Raji (cell line): ENCODE results near the gene BBLN.

Source experiments
- POLR2A ChIP-seq: IDR thresholded peaks from 2 replicates; pipeline ENCODE4 v1.6.1; 2011; ENCODE audit warnings: low read depth, low read length, control low read depth; ENCODE audit not compliant: insufficient read depth

BBLN gene

GRCh38 chr9:128151309-128152132 is 8.5 kb upstream of the BBLN start:
- no peak for TF ChIP-seq POLR2A

DNA sequence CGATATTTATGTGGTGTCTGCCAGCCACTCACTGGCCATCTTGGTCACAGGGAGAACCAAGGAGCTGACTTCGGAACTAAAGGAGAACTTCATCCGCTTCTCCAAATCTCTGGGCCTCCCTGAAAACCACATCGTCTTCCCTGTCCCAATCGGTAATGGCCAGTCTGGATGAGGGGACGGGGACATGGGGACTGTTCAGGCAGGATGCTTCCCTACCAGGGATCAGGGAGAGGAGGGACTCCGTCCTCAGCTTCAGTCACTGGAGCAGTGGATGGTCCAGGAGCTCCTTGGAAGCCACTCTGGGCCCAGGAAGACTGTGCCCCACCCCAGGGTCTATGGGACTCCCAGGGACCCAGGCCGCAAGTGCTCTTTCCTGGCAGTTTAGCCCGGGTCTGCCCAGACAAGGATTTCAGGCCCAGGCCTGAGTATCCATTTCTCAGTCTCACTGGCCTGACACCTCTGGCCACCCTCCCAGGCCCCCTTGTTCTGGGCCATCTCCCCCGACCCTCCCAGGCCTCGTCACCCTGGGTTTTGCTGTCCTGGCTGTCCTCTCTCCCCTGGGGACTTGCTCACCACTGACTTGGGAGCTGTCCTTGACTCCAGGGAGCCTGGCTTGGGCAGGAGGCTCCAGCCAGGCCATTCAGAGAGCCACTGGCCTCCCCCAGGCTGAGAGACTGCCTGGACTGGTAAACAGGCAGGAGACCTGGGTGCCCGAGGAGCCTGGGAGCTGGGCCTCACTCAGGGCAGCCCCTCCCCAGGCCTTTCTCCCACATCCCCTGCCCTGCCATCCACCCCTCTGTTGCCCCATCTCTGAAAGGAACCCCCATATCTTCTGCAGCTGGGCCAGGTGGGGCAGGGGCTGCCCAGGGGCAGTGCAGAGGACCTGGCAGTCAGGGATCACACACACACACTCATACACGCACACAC is 7.7 kb upstream of the BBLN start:
- TF ChIP-seq POLR2A, result no peak

DNA sequence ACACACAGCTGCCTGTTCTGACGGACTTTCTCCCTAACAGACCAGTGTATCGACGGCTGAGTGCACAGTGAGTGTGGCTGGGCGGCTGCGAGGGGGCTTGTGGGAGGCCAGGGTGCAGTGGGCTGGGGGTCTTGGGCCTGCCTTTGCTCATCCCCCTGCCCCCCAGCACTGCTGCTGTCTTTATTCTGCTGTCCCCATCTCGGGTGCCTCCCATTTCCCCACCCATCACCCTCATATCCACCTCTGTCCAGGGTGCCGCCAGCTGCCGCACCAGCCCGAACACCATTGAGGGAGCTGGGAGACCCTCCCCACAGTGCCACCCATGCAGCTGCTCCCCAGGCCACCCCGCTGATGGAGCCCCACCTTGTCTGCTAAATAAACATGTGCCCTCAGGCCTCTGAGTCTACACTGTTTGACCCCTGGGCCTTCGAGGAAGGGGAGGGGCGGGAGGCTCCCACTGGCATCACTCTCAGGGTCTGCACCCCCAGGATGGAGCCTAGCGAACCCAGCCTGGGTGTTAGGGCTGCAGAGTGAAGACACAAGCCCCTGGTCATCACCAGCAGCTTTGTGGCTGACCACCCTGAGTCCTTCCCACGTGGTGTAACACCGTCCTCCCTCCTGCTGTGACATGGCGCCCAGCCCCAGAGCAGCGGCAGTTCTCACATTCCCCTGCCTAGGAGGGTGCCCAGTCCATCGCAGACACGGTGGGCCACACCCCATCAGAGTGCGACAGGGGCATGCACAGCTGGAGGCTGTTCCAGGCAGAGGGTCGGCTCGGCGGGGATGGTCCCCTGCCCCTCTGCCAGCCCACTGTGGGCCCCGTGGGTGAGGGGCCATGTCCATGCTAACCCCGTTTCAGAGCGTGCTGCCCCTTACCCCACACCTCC is 6.8 kb upstream of the BBLN start:
- TF ChIP-seq POLR2A, result no peak

DNA sequence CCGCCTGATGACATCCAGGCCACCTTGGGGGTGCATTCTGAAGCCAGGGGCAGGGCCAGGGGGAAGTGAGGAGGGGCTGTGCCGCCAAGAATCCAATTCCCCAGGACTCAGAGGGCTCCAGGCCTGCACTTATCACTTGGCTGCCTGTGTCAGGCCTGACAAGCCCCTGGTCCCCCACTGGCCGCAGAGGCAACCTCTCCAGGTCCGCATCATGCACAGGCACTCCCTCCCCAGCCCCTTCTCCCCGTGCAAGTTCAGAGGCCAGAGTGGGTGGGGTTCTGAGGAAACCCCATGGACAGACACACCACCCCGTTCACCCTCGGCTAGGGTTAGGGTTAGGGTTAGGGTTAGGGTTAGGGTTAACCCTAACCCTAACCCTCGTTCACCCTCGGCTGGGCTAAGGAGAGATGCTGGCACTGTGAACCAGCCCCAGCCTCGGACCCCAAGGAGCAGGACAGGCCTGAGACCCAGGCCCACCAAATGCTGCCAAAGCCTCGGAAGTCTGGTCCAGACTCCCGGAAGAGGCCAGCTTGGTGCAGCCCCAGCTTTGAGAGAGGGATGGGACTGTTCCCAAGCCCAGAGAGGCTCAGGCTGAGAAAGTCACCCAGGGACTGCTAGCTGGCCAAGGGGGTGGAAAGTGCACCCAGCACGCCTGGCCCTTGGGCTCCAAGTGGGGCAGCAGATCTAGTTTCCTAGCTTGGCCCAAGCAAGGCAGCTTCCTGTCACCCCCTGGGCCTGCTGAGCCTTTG is 5.9 kb upstream of the BBLN start:
- TF ChIP-seq POLR2A, result no peak

GRCh38 chr9:128155736-128156500 is 4.1 kb upstream of the BBLN start:
- no peak for TF ChIP-seq POLR2A

- TF ChIP-seq POLR2A, result no peak
These were observed 612 bp upstream of the BBLN start for GRCh38 chr9:128159522-128159783.

GRCh38 chr9:128160603-128160987 is 530 bp downstream of the BBLN start:
- no peak for TF ChIP-seq POLR2A

DNA sequence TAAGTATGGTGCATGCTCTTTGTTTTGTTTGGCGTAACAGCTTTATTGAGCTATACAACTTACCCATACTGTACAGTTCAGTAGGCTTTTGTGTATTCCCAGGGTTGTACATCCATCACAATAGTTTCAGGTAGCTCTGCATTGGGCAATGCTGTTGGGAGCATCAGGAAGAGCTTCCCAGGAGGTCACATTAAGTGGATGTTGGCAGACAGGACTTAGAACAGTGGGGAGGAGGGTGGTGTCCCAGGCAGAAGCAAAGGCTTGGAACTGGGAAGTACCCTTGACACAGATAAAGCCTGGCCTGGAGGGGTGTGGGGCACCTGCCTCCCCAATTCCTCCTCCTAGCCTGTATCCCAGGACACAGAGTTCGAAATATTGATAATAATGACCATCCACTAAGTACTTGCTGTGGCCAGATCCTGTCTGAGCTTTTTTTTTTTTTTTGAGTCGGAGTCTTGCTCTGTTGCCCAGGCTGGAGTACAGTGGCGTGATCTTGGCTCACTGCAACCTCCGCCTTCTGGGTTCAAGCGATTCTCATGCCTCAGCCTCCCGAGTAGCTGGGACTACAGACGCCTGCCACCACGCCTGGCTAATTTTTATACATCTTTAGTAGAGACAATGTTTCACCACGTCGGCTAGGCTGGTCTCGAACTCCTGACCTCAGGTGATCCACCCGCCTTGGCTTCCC is 1.3 kb downstream of the BBLN start:
- no peak for TF ChIP-seq POLR2A

DNA sequence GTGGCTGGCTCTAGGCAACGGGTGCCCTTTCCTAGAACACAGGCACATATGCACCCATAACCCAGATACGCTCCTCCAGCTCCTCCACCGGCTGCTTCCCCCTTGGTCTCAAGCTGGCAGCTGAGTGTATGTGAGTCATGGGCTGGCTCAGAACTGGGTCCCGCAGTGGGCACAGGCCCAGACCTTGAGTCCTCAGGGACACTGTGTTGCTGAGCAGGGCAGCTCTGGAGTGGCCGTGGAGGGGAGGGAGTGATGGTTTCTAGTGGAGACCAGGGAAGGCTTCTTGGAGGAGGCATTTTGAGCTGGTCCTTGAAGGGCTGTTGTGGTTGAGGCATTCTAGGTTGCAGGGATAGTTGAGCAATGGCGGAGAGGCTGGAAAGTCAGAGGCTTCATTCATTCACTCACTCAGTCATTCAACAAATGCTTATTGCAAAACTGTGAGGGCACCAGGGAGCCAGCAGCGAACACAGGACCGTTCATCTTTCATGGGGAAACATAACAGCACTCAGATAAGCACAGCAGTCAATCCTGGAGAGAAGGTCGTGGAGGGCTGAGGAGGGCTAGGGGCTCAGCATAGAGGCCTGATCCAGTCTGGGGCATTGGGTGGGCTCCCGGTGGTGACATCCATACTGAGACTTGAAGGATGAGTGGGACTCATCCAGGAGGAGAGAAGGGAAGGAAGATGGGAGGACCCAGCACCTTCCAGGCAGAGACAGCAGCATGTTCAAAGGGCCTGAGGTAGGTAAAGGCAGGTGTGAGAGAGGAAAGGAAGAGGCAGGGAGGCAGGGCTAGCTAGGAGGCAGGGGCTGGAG is 2.4 kb downstream of the BBLN start:
- TF ChIP-seq POLR2A, result no peak

- TF ChIP-seq POLR2A, result no peak
These were observed 3.0 kb downstream of the BBLN start for GRCh38 chr9:128163027-128163515.

DNA sequence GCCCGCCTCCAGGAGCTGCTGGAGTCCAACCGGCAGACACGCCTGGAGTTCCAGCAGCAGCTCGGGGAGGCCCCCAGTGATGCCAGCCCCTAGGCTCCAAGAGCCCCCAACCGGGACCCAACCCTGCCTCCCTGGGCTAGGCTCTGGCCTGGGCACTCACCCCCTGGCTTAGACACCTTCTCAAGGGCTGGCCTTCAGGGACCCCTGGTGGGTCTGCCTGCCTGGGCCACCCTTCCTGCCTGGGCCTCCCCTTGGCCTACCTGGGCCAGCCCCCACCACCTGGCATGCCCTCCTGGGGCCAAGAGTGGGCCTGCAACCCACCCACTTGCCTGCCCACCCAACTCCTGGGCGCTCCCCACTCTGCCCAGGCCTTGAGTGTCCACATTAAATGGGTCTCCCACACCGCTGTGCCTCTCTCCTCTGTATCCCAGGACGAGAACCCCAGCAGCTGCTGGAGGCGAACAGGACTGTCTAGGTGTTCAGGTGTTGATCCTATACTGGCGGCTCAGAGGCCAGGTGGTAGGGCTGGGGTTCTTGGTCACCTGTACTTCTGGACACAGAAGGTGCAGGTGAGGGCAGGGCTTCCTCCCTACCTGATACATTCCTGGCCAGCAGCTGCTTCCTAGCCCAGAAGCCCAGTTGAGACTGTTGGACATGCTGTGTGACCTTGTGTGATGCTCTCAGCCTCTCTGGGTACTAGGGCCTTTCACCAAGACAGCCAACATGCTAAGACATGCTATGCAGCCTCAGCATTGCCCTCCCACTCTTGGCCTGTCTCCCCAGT is 3.6 kb downstream of the BBLN start:
- no peak for TF ChIP-seq POLR2A
